Hepatocyte (in vitro differentiated cells): Measurements from ENCODE around the gene ADRM1. TPM values are rescaled to one million over a fixed set of nuclear protein-coding genes. Genes with fewer than 3 reads are reported as not detected.

Experiments
- DNase-seq: peaks from one replicate; pipeline ENCODE4 v3.0.0-alpha.2; 2016; ENCODE audit warnings: low spot score
- H2AFZ ChIP-seq: fragments of 200-600 bp; sonication (generic); 2 replicates; pipeline ENCODE4 v1.6.0; 2016; ENCODE audit warnings: antibody characterized with exemption, mild to moderate bottlenecking
- H3K27ac ChIP-seq: fragments of 200-600 bp; sonication (generic); 2 replicates; pipeline ENCODE4 v1.5.1; 2016; ENCODE audit warnings: mild to moderate bottlenecking
- H3K27me3 ChIP-seq: fragments of 200-600 bp; sonication (generic); 2 replicates; pipeline ENCODE4 v1.6.1; 2016
- H3K36me3 ChIP-seq: fragments of 200-600 bp; sonication (generic); replicated peaks from 2 replicates; pipeline ENCODE4 v1.5.1; 2016; ENCODE audit warnings: low read depth; ENCODE audit not compliant: insufficient read depth
- H3K4me1 ChIP-seq: fragments of 200-600 bp; sonication (generic); 2 replicates; pipeline ENCODE4 v1.5.1; 2016; ENCODE audit warnings: mild to moderate bottlenecking, moderate library complexity; ENCODE audit not compliant: insufficient read depth
- H3K4me2 ChIP-seq: fragments of 200-600 bp; sonication (generic); 2 replicates; pipeline ENCODE4 v1.6.0; 2016
- H3K4me3 ChIP-seq: fragments of 200-600 bp; sonication (generic); 2 replicates; pipeline ENCODE4 v1.5.1; 2016; ENCODE audit warnings: mild to moderate bottlenecking
- H3K79me2 ChIP-seq: fragments of 200-600 bp; sonication (generic); 2 replicates; pipeline ENCODE4 v1.6.0; 2017; ENCODE audit warnings: mild to moderate bottlenecking
- H3K9me2 ChIP-seq: fragments of 200-600 bp; sonication (generic); replicated peaks from 2 replicates; pipeline ENCODE4 v1.6.0; 2017; ENCODE audit warnings: mild to moderate bottlenecking; ENCODE audit not compliant: insufficient read depth
- H3K9me3 ChIP-seq: fragments of 200-600 bp; sonication (generic); 2 replicates; pipeline ENCODE4 v1.5.1; 2016; ENCODE audit warnings: low read depth, mild to moderate bottlenecking
- H4K20me1 ChIP-seq: fragments of 200-600 bp; sonication (generic); 2 replicates; pipeline ENCODE4 v1.6.0; 2016; ENCODE audit warnings: mild to moderate bottlenecking; ENCODE audit not compliant: insufficient read depth, poor library complexity, severe bottlenecking
- EZH2 ChIP-seq: fragments of 200-600 bp; sonication (generic); IDR thresholded peaks from 2 replicates; pipeline ENCODE4 v1.6.1; 2016; ENCODE audit warnings: antibody characterized with exemption, mild to moderate bottlenecking, borderline replicate concordance
- EZH2phosphoT487 ChIP-seq: fragments of 200-600 bp; sonication (generic); IDR thresholded peaks from one replicate; pipeline ENCODE4 v1.6.1; 2018; ENCODE audit warnings: antibody characterized with exemption, mild to moderate bottlenecking, low read depth, moderate library complexity; ENCODE audit not compliant: unreplicated experiment, severe bottlenecking
- WGBS: methylation state at CpG from one replicate; pipeline ENCODE4 v1.1.6; 2016; ENCODE audit warnings: low lambda C conversion rate; ENCODE audit errors: missing lambda C conversion rate; 5-methylcytosine and 5-hydroxymethylcytosine counted together
- polyA plus RNA-seq: library from polyadenylated mRNA; unstranded; fragments of >200 nt; fragmentation: Nextera tagmentation; extraction: Ambion mirVana; gene quantifications from 2 replicates; pipeline ENCODE4 v1.2.1, GENCODE V29; 2016
- total RNA-seq: library from RNA; depleted of rRNA; stranded (reverse); fragments of >200 nt; gene quantifications from 2 replicates; pipeline ENCODE4 v1.2.3, GENCODE V29; 2014
- TF ChIP-seq, protein P1 (sequence below): fragments of 200-600 bp; sonication (generic); IDR thresholded peaks from 2 replicates; pipeline ENCODE4 v1.5.1; 2016; ENCODE audit warnings: antibody characterized with exemption, mild to moderate bottlenecking; ENCODE audit not compliant: poor library complexity

The ADRM1 gene
- total and polyA plus RNA-seq, 2 experiments from 2014 or later: 103 to 144 TPM

- Histone ChIP-seq H3K79me2 (no peaks in the 10 kb centered on the region), H3K4me1 (no peaks in the 10 kb centered on the region), H3K36me3 (no peaks in the 10 kb centered on the region), H3K4me2 (no peak overlapping the region), H3K27me3 (no peaks in the 10 kb centered on the region), H3K9me3 (no peaks in the 10 kb centered on the region), H3K4me3 (no peak overlapping the region), H3K27ac (no peak overlapping the region), H2AFZ (no peak overlapping the region), H3K9me2 (no peaks in the 10 kb centered on the region), H4K20me1 (no peaks in the 10 kb centered on the region)
- TF ChIP-seq, protein P1, sequence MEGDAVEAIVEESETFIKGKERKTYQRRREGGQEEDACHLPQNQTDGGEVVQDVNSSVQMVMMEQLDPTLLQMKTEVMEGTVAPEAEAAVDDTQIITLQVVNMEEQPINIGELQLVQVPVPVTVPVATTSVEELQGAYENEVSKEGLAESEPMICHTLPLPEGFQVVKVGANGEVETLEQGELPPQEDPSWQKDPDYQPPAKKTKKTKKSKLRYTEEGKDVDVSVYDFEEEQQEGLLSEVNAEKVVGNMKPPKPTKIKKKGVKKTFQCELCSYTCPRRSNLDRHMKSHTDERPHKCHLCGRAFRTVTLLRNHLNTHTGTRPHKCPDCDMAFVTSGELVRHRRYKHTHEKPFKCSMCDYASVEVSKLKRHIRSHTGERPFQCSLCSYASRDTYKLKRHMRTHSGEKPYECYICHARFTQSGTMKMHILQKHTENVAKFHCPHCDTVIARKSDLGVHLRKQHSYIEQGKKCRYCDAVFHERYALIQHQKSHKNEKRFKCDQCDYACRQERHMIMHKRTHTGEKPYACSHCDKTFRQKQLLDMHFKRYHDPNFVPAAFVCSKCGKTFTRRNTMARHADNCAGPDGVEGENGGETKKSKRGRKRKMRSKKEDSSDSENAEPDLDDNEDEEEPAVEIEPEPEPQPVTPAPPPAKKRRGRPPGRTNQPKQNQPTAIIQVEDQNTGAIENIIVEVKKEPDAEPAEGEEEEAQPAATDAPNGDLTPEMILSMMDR: no peak
- TF ChIP-seq EZH2phosphoT487: no peak
- no peak for TF ChIP-seq EZH2
- no peak for DNase-seq
- 95% methylated on average over 25 of the region's 25 CpGs for WGBS
These were observed 12.0 kb downstream of the ADRM1 start for GRCh38 chr20:62314711-62315302.

DNA sequence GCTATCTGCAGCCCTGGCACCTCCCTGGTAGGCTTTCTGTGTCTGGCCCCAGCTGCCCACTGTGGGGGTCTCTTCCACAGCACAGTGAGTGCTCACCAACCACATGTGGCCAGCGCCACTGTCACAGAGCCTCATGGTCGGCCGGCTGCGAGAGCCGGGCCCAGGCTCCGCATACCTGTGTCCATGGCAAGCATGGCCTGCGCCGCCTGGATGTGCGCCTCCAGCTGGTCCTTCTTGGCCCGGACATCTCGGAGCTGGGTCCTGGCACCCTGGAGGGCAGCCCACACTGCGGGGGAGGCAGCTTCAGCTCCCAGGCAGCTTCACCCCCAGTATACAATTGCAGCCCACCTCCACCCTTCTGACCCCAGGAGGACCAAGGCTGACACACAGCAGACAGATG lies 13.0 kb downstream of the ADRM1 start:
- no peaks in the 10 kb centered on the region for H4K20me1 ChIP-seq
- no peak for DNase-seq
- TF ChIP-seq EZH2 (no peak), EZH2phosphoT487 (no peak)
- TF ChIP-seq, protein P1: no peak
- no peak overlapping the region for H3K27ac ChIP-seq
- no peaks in the 10 kb centered on the region for H3K4me1 ChIP-seq
- no peaks in the 10 kb centered on the region for H3K36me3 ChIP-seq
- H3K9me3 ChIP-seq: no peaks in the 10 kb centered on the region
- no peak overlapping the region for H2AFZ ChIP-seq
- 94% methylated on average over 12 of the region's 12 CpGs for WGBS
- H3K9me2 ChIP-seq: no peaks in the 10 kb centered on the region
- no peaks in the 10 kb centered on the region for H3K27me3 ChIP-seq
- no peak overlapping the region for H3K4me3 ChIP-seq
- no peaks in the 10 kb centered on the region for H3K79me2 ChIP-seq
- H3K4me2 ChIP-seq: no peak overlapping the region

DNA sequence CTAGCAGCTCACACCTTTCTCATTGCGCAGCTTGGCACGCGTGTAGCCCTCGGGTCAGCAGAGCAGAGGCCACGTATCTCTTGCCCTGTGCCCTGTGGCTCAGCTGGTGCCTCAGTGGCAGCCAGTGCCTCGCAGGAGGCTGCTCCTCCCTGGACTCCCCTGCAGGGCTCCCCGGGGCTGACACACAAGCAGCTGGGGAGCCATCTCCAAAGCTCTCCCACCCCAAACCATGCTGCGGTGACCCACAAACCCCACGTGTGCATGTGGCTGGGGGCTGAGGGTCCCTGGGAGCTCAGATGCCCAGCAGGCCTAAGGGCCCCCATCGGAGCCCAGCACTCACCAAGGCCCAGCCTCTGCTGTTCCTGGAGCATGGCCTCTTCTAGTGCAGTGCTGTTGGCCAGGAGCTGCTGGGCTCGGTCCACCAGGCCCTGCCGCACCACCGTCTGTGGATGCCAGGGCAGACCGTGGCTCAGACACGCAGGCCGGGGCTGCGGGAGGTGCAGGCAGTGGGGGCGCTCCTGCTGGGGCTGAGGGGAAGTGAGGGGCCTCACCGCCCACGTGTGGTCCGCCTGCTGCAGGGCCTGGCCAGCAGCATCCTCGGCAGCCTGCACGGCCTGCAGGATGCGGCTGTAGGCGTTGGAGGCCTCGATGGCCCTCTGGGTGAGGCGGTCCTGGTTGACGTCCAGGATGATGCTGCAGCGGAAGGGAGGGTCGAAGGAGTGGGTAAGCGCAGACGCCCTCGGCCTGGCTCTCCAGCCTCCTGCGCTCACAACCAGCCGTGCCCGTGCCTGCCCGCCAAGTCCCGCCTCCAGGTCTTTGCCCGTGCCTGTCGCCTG lies 13.8 kb downstream of the ADRM1 start:
- H3K9me2 ChIP-seq: no peaks in the 10 kb centered on the region
- H3K9me3 ChIP-seq: no peaks in the 10 kb centered on the region
- no peak for TF ChIP-seq EZH2phosphoT487
- no peak overlapping the region for H3K4me3 ChIP-seq
- no peak overlapping the region for H2AFZ ChIP-seq
- no peaks in the 10 kb centered on the region for H4K20me1 ChIP-seq
- H3K27ac ChIP-seq: no peak overlapping the region
- no peaks in the 10 kb centered on the region for H3K36me3 ChIP-seq
- 96% methylated on average over 38 of the region's 40 CpGs for WGBS
- no peak for DNase-seq
- no peaks in the 10 kb centered on the region for H3K27me3 ChIP-seq
- no peak overlapping the region for H3K4me2 ChIP-seq
- no peaks in the 10 kb centered on the region for H3K79me2 ChIP-seq
- no peaks in the 10 kb centered on the region for H3K4me1 ChIP-seq

- Histone ChIP-seq H2AFZ (no peak overlapping the region), H3K9me2 (no peaks in the 10 kb centered on the region), H3K4me3 (no peak overlapping the region), H3K9me3 (no peaks in the 10 kb centered on the region), H3K4me1 (no peaks in the 10 kb centered on the region), H3K27me3 (no peaks in the 10 kb centered on the region), H4K20me1 (no peaks in the 10 kb centered on the region), H3K36me3 (no peaks in the 10 kb centered on the region), H3K79me2 (no peaks in the 10 kb centered on the region), H3K4me2 (no peak overlapping the region), H3K27ac (no peak overlapping the region)
- no peak for TF ChIP-seq EZH2
- no peak for TF ChIP-seq EZH2phosphoT487
- TF ChIP-seq, protein P1: no peak
- 91% methylated on average over 18 of the region's 18 CpGs for WGBS
- no peak for DNase-seq
These were observed 14.4 kb downstream of the ADRM1 start for GRCh38 chr20:62317167-62317655.
